Small intestine (tissue), 7 donors: ENCODE data around the gene HSPB7. TPM values are rescaled to one million over a fixed set of nuclear protein-coding genes. Genes with fewer than 3 reads are reported as not detected.
"Not testable (repeated sequence)": the region's sequence is repeated elsewhere in the genome, so short reads cannot be mapped to it uniquely, and the experiment has no call there.

Experiments
- DNase-seq, 2 donors: peaks; one replicate each; pipeline versions ENCODE4 v3.0.0 to v3.0.0-alpha.2; 2013
- FAIRE-seq: peaks from 2 replicates; lab custom pipeline; 2012; peaks lifted over from hg19 to GRCh38; lab: Jason Lieb, UNC
- H3K27ac ChIP-seq, 3 donors: one replicate each; pipeline ENCODE4 v1.5.1; 2013; ENCODE audit warnings: low read length in 2 of 3, mild to moderate bottlenecking in 2 of 3, control low read depth in 1 of 3, inconsistent platforms in 1 of 3, low read depth in 1 of 3, moderate library complexity in 1 of 3
- H3K27me3 ChIP-seq, 3 donors: one replicate each; pipeline ENCODE4 v1.6.1; 2013; ENCODE audit warnings: low read length in 3 of 3, inconsistent platforms in 1 of 3; ENCODE audit not compliant: control insufficient read depth in 3 of 3, insufficient read depth in 3 of 3
- H3K36me3 ChIP-seq, 3 donors: one replicate each; pipeline ENCODE4 v1.6.1; 2013; ENCODE audit warnings: low read length in 3 of 3, inconsistent platforms in 1 of 3, low read depth in 1 of 3, mild to moderate bottlenecking in 1 of 3, moderate library complexity in 1 of 3; ENCODE audit not compliant: control insufficient read depth in 3 of 3, insufficient read depth in 2 of 3
- H3K4me1 ChIP-seq, 3 donors: one replicate each; pipeline ENCODE4 v1.6.1; 2013; ENCODE audit warnings: low read length in 2 of 3, inconsistent platforms in 1 of 3, low read depth in 1 of 3, mild to moderate bottlenecking in 1 of 3, moderate library complexity in 1 of 3; ENCODE audit not compliant: control insufficient read depth in 3 of 3, insufficient read depth in 2 of 3
- H3K4me3 ChIP-seq, 3 donors: one replicate each; pipeline ENCODE4 v1.5.1; 2013; ENCODE audit warnings: low read length in 3 of 3, control low read depth in 1 of 3, inconsistent platforms in 1 of 3, low read depth in 1 of 3, mild to moderate bottlenecking in 1 of 3, moderate library complexity in 1 of 3
- H3K9me3 ChIP-seq, 2 donors: one replicate each; pipeline ENCODE4 v1.6.1; 2013; ENCODE audit warnings: low read depth in 1 of 2, low read length in 1 of 2; ENCODE audit not compliant: control insufficient read depth in 2 of 2, insufficient read depth in 1 of 2
- WGBS, 3 donors: extraction: QIAGEN DNeasy Blood & Tissue Kit; methylation state at CpG; one replicate each; pipeline ENCODE4 v1.1.7; 2013; 5-methylcytosine and 5-hydroxymethylcytosine counted together
- polyA plus RNA-seq, 4 donors: library from polyadenylated mRNA; stranded (reverse) in 3 of 4; unstranded in 1 of 4; fragments of 200-250 nt in 3 of 4; fragments of 120-200 nt in 1 of 4; gene quantifications; one replicate each; pipeline versions ENCODE4 v1.2.1 to v1.2.3, GENCODE V29; 2013
- donor health status: healthy with polysubstance abuse.
- donor health status: control.
- donor health status: control.
- donor health status: Bipolar disorder and iron deficiency.
- donor health status: healthy.

HSPB7 gene
- polyA plus RNA-seq, 4 donors: 1.1 to 63.5 (median 14.1) TPM

- H3K4me1 ChIP-seq, H3K27ac ChIP-seq, FAIRE-seq, H3K9me3 ChIP-seq, H3K36me3 ChIP-seq, H3K27me3 ChIP-seq, DNase-seq, H3K4me3 ChIP-seq: not testable (repeated sequence)
- WGBS, 3 donors: 79 to 88% (median 85%) methylated on average over 10 of the region's 10 CpGs
Observed at GRCh38 chr1:16001274-16001673, 16.6 kb downstream of the HSPB7 start.

- FAIRE-seq (no peak), DNase-seq (no peak)
- WGBS, 3 donors: 93 to 98% (median 93%) methylated on average over 11 of the region's 11 CpGs
- Histone ChIP-seq H3K4me1 (no peaks in the 10 kb centered on the region), H3K4me3 (no peak overlapping the region), H3K27me3 (peaks cover 0 to 4% (median 0%) of the 10 kb centered on the region in 3 donors), H3K27ac (no peak overlapping the region), H3K36me3 (no peaks in the 10 kb centered on the region), H3K9me3 (no peaks in the 10 kb centered on the region)
Observed at GRCh38 chr1:15998929-15999328, 18.9 kb downstream of the HSPB7 start.

GRCh38 chr1:15997637-15998280 lies 20.1 kb downstream of the HSPB7 start:
- Histone ChIP-seq H3K27ac (no peak overlapping the region), H3K27me3 (peaks cover 0 to 4% (median 0%) of the 10 kb centered on the region in 3 donors), H3K4me1 (no peaks in the 10 kb centered on the region), H3K4me3 (no peak overlapping the region), H3K9me3 (no peaks in the 10 kb centered on the region), H3K36me3 (no peaks in the 10 kb centered on the region)
- no peak for FAIRE-seq
- 84 to 88% (median 86%) methylated on average over 9 of the region's 9 CpGs for WGBS, 3 donors
- DNase-seq: no peak

- Histone ChIP-seq H3K27me3 (peaks cover 0 to 4% (median 0%) of the 10 kb centered on the region in 3 donors), H3K27ac (no peak overlapping the region), H3K4me3 (no peak overlapping the region), H3K9me3 (no peaks in the 10 kb centered on the region), H3K4me1 (no peaks in the 10 kb centered on the region), H3K36me3 (no peaks in the 10 kb centered on the region)
- 84 to 87% (median 84%) methylated on average over 9 of the region's 9 CpGs for WGBS, 3 donors
- FAIRE-seq (no peak), DNase-seq (no peak)
Observed at GRCh38 chr1:15997076-15997585, 20.7 kb downstream of the HSPB7 start.

- no peaks in the 10 kb centered on the region for H3K4me1 ChIP-seq
- no peak overlapping the region for H3K4me3 ChIP-seq
- no peak for FAIRE-seq
- H3K36me3 ChIP-seq: no peaks in the 10 kb centered on the region
- WGBS, 3 donors: 64 to 70% (median 66%) methylated on average over 11 of the region's 11 CpGs
- no peaks in the 10 kb centered on the region for H3K9me3 ChIP-seq
- H3K27me3 ChIP-seq: peaks cover 0 to 4% (median 0%) of the 10 kb centered on the region in 3 donors
- no peak overlapping the region for H3K27ac ChIP-seq
- peak; percentile 47 to 60 for DNase-seq
Observed at GRCh38 chr1:15994590-15995351, 23.1 kb downstream of the HSPB7 start.

- DNase-seq (no peak), FAIRE-seq (no peak)
- H3K9me3 ChIP-seq: no peaks in the 10 kb centered on the region
- H3K36me3 ChIP-seq: no peaks in the 10 kb centered on the region
- H3K4me3 ChIP-seq: no peak overlapping the region
- H3K4me1 ChIP-seq: no peaks in the 10 kb centered on the region
- H3K27me3 ChIP-seq: peaks cover 0 to 4% (median 0%) of the 10 kb centered on the region in 3 donors
- WGBS, 3 donors: 89 to 97% (median 91%) methylated on average over 10 of the region's 10 CpGs
- no peak overlapping the region for H3K27ac ChIP-seq
Observed at GRCh38 chr1:15994081-15994480, 23.8 kb downstream of the HSPB7 start.

GRCh38 chr1:15993666-15994065 lies 24.2 kb downstream of the HSPB7 start:
- FAIRE-seq (no peak), DNase-seq (no peak)
- no peak overlapping the region for H3K27ac ChIP-seq
- 89 to 94% (median 91%) methylated on average over 13 to 15 of the region's 15 CpGs for WGBS, 3 donors
- H3K27me3 ChIP-seq: peaks cover 0 to 4% (median 0%) of the 10 kb centered on the region in 3 donors
- no peak overlapping the region for H3K4me3 ChIP-seq
- H3K36me3 ChIP-seq: no peaks in the 10 kb centered on the region
- no peaks in the 10 kb centered on the region for H3K4me1 ChIP-seq
- no peaks in the 10 kb centered on the region for H3K9me3 ChIP-seq

GRCh38 chr1:15992582-15993500 lies 25.0 kb downstream of the HSPB7 start:
- Histone ChIP-seq H3K4me3 (no peak overlapping the region), H3K36me3 (no peaks in the 10 kb centered on the region), H3K4me1 (no peaks in the 10 kb centered on the region), H3K27me3 (peaks cover 0 to 1% (median 0%) of the 10 kb centered on the region in 3 donors), H3K9me3 (no peaks in the 10 kb centered on the region), H3K27ac (no peak overlapping the region)
- DNase-seq (no peak), FAIRE-seq (no peak)
- 82 to 85% (median 84%) methylated on average over 15 to 17 of the region's 17 CpGs for WGBS, 3 donors
